Stimulated activated CD4-positive, alpha-beta T cell treated with anti-CD3 and anti-CD28 coated beads, Interleukin-2, amount 100 ng/mL, for 48 hours (primary cell): ENCODE data around the gene TMBIM4.
A peak's percentile ranks its signal among the peaks of the same experiment; 100 is the strongest.
"Not testable (repeated sequence)": the region's sequence is repeated elsewhere in the genome, so short reads cannot be mapped to it uniquely, and the experiment has no call there.

Experiments
- DNase-seq, 2 donors: peaks; one replicate each; pipeline ENCODE4 v3.0.0-alpha.2; 2020

TMBIM4 gene, protein sequence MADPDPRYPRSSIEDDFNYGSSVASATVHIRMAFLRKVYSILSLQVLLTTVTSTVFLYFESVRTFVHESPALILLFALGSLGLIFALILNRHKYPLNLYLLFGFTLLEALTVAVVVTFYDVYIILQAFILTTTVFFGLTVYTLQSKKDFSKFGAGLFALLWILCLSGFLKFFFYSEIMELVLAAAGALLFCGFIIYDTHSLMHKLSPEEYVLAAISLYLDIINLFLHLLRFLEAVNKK

GRCh38 chr12:66169221-66170170 is at the start of gene TMBIM4:
TSS of gene TMBIM4 (minus strand) at chr12:66169996. CDS start at chr12:66169951, 45 bp downstream.
- DNase-seq, result peak; percentile 75 to 78

DNA sequence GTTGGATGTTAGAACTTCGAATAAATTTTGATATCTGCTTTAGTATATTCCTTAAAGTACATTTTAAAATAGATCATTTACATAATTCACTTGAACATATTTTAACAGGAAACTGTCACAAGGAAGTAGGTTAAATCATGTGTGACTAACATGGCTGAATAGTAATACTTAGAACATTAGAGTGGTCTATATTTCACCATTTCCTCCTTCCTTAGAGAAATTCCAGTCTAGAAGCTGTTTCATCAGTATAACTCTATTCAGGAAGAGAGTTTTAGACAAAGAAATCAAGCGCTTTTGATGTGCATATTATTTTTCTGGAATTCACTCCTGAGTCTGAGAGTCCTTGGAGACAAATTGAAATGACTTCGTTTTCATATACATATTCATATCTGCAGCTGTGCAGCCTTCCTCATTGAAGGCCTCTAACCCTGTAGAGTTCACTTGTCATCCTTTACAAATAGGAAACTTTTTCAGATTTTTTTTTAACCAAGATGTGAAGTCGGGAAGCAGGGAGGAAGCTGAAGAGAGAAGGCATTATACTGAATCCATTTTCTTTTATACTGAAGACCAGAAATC is 47.6 kb upstream of the TMBIM4 start:
- DNase-seq, result no peak

GRCh38 chr12:66213011-66213410 is 43.2 kb upstream of the TMBIM4 start:
- not testable (repeated sequence) for DNase-seq

DNA sequence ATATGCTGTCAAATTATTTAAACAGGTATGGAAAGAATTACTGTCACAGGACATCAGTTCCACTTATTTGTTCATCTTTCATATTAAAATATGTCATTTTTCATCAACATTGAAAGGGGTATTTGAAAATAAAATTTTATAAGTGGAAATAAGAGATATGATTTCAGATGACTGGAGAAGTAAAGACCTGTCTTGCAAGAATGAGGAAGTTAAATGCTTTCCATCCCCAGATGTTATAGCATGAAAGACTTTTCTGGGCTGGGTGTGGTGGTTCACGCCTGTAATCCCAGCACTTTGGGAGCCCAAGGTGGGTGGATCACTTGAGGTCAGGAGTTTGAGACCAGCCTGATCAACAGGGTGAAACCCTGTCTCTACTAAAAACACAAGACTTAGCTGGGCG is 41.8 kb upstream of the TMBIM4 start:
- DNase-seq, result not testable (repeated sequence)

DNA sequence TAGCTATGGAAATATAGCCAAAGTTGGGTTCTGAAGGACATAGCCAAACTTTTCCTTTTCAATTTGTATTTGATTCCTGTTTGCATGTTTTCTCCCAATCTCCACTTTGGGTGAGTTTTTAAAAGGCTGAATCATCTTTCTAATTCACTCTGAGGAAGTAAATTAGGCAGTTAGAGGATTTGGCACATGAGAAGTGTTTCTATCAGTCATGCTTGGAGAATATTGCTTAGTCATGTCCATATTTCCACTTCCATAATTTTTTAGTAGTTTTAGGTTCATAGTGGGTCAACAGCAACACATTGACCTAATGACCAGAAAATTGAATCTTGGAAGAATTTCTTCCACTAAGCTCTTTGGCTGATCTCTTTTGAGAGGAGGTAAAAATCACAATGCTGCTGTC is 41.0 kb upstream of the TMBIM4 start:
- no peak for DNase-seq

GRCh38 chr12:66206141-66206540 is 36.3 kb upstream of the TMBIM4 start:
- DNase-seq, result no peak

DNA sequence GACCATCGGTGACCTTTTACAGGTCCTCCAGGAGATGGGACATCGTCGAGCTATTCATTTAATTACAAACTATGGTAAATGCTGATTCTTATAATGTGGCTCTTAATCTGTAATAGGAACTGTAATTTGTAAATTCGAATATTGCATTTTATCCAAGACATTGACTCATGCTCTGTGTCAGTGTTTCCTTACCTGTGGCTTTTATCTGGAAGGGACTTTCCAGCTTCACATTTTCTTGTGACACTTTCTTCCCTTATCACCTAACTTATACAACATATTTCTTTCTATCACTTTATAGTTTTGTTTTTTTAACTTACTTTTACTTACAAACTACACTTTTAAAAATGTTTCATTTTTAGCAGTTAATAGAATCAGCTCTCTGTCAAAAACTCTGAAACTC is 34.0 kb upstream of the TMBIM4 start:
- no peak for DNase-seq

DNA sequence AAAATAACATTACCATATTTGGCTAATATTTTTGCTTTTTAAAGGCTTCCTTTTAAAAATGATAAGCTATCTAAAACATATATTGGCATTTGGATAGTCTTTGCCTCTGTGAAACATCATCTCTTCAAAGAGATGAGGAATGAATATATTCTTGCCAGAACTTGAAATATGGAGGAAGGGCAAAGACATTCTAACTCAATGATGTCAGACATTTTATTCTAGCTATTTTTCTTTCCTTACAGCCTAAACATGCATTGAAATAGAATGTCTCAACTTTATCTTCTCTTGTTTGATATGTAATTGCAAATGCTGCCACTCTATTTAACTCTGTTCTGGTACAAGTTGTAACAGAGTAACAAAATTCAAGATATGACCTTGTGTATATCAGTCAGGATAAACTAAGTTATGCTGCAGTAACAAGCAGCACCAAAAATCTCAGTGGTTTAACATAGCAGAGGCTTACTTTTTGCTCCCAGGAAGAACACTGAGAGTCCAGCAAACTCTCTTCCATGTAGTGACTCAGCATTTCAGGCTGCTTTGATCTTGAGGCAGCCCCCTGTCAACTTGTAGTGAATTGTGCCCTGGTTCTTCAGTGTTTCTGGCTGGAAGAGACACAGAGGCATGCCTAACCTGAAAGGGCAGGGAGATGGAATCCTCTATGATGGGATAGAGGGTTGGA is 30.2 kb upstream of the TMBIM4 start:
- no peak for DNase-seq

GRCh38 chr12:66199141-66199540 is 29.3 kb upstream of the TMBIM4 start:
- DNase-seq, result no peak

- no peak for DNase-seq
Observed at GRCh38 chr12:66197495-66197921, 27.7 kb upstream of the TMBIM4 start.

- DNase-seq, result no peak
Observed at GRCh38 chr12:66196806-66197205, 27.0 kb upstream of the TMBIM4 start.

GRCh38 chr12:66195242-66195641 is 25.4 kb upstream of the TMBIM4 start:
- DNase-seq, result no peak

DNA sequence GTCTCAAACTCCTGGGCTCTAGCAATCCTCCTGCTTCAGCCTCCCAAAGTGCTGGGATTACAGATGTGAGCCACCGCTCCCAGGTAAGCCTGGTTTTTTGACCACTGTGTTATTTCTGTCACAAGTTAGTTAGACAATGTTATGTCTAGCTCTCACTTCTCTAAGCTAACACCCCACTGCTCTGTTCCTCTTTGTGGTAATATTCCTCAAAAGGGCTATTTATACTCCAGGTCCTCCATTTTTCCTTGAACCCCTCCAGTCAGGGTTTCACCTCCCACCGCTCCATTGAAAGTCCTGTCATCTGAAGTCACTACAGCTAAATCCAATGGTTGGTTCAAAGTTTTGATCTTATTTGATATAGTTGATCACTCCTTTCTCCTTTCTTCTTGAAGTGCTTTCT is 24.3 kb upstream of the TMBIM4 start:
- DNase-seq, result no peak

DNA sequence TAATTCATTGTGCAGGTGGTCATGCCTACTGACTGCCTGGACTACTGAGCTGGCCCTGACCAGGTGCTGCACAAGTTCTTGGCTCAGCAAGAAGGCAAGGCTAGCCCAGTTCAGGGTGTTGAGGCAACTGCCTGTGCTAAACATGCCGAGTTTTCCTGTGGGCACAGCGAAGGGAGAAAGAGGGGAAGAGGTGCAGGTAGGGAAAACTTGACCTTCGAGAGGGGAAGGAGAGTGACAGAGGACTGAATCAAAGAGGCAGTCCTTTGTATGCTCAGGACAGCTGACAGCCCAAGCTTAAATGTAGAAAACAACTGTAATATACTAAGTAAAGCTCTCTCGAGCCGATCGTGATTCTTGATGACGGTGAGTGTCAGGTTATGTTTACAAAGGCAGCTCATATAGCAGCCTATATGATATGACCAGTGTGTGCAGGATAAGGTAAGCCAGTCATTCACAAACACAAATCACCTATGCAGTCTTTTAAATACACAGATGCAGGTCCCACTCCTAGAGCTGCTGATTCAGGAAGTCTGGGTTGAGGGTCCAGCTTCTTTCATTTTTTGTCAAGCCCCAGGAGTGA is 21.8 kb upstream of the TMBIM4 start:
- no peak for DNase-seq

DNA sequence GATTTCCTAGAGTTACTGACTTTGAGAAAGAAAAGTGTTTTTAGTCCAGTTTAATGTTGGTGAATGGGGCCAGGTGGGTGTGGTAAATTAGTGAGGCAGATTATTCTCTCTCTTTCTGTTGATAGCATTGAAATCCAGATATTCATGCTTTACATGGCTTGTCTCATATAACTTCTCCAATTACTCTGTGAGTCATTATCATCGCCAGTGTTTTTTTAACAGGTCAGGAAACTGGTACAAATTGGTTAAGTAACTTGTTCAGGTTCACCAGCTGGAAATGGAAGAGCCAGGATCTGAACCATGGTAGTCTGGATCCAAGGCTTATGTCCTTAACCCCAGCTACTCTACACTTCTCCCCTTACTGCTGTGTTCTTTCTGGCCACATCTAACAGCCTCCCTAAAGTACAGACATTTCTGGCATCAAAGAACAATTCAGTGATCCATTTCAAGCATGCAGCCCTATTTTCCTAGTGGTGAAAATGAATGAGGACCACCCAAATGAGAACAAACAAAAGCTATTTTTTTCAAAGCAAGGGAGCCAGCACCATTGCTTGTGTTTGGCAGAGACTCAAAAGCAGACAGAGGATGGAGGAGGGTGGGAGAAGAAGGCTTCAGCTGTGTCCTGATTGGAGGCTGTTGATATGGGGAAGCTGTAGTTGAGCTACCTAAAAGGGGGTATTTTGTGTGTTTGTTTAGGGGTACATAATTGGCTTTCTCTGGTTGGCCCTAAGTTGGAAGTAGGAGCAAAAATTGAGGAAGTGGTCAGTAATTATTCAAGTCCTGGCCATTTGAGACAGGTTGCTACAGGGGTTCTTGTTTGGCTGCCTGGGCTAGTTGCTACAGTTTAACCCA is 20.9 kb upstream of the TMBIM4 start:
- DNase-seq, result no peak

- no peak for DNase-seq
Observed at GRCh38 chr12:66189889-66190288, 20.1 kb upstream of the TMBIM4 start.

- no peak for DNase-seq
Observed at GRCh38 chr12:66189486-66189843, 19.7 kb upstream of the TMBIM4 start.

DNA sequence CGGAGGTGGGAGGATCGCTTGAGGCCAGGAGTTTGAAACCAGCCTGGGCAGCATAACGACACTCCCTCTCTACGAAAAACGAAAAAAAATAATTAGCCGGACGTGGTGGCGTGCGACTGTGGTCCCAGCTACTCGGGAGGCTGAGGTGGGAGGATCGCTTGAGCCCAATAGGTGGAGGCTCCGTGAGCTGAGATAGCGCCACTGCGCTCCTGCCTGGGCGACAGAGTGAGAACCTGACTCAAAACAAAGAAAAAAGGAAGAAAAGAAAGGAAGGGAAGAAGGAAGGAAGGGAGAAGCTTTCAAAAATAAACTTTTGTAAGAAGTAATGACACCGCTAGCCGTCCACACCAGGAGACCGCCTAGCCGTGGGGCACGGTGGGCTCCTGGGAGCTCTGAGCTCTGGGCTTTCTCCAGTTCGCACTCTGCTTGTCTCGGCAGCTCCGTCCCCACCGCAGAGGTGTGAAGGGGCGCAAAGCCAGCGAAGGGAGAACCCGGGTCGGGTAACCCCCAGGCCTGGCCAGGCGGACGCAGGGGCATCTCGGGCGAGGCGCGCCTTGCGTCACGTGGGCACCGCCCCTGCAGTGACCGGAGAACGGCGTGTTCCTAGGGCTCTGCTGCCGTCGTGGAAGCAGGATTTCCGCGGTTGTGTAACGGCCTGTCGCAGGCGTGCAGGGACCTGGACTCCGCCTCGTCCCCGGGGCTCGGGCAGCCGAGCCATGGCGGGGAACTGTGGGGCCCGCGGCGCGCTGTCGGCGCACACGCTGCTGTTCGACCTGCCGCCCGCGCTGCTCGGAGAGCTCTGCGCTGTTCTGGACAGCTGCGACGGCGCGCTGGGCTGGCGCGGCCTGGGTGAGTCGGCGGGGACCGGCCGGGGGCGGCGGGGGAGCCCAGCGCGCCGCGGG is 19.0 kb upstream of the TMBIM4 start, which contains the start of gene IRAK3:
Gene IRAK3, plus strand, starts transcription at position 631 of the 902 bp plus-strand sequence. Its CDS starts 86 bp downstream, at position 717.
- DNase-seq, result peak; percentile 13 to 28

DNA sequence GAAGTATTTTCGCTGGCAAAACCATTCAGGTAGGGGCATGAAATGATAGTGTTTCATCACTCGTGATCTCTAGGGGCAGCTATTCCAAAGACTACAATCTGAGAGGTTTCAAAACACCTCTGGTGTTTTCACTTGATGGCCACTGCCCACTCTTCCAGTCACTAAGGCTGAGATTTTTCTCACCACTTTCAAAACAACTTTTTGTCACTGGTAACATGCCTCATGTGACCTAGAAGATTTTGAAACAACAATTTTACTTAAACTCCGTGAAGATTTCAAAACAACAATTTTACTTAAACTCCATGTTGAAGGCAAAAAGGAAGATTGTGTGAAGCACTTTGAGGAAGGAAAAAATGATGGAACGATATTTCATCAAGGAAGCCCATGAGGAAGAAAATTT is 18.0 kb upstream of the TMBIM4 start:
- no peak for DNase-seq

- no peak for DNase-seq
Observed at GRCh38 chr12:66187036-66187435, 17.2 kb upstream of the TMBIM4 start.

- DNase-seq, result not testable (repeated sequence)
Observed at GRCh38 chr12:66184822-66185221, 15.0 kb upstream of the TMBIM4 start.
